Omental fat pad (tissue), 4 donors: ENCODE results near the gene CHRNA4. TPM values are rescaled to one million over a fixed set of nuclear protein-coding genes. Genes with fewer than 3 reads are reported as not detected.

ENCODE experiments used
- ATAC-seq: fragments of 150-250 bp; one replicate; pipeline ENCODE4 v1.9.1; 2016; ENCODE audit warnings: mild to moderate bottlenecking, moderate library complexity; ENCODE audit not compliant: low FRiP score
- DNase-seq: peaks from one replicate; pipeline ENCODE4 v3.0.0-alpha.2; 2019; ENCODE audit warnings: low spot score
- total RNA-seq, 4 donors: library from RNA; depleted of rRNA; stranded (reverse); fragments of >200 nt; gene quantifications; one replicate each; pipeline ENCODE4 v1.1.0, GENCODE V29; 2016
- TF ChIP-seq, protein P1 (sequence below), 3 donors: fragments of 450-650 bp; IDR thresholded peaks; one replicate each; pipeline ENCODE4 v1.5.1; 2016 to 2017; ENCODE audit warnings: antibody characterized with exemption in 3 of 3, mild to moderate bottlenecking in 3 of 3, moderate library complexity in 2 of 3

The CHRNA4 gene
- total RNA-seq, 4 donors from 2014 or later: not detected

DNA sequence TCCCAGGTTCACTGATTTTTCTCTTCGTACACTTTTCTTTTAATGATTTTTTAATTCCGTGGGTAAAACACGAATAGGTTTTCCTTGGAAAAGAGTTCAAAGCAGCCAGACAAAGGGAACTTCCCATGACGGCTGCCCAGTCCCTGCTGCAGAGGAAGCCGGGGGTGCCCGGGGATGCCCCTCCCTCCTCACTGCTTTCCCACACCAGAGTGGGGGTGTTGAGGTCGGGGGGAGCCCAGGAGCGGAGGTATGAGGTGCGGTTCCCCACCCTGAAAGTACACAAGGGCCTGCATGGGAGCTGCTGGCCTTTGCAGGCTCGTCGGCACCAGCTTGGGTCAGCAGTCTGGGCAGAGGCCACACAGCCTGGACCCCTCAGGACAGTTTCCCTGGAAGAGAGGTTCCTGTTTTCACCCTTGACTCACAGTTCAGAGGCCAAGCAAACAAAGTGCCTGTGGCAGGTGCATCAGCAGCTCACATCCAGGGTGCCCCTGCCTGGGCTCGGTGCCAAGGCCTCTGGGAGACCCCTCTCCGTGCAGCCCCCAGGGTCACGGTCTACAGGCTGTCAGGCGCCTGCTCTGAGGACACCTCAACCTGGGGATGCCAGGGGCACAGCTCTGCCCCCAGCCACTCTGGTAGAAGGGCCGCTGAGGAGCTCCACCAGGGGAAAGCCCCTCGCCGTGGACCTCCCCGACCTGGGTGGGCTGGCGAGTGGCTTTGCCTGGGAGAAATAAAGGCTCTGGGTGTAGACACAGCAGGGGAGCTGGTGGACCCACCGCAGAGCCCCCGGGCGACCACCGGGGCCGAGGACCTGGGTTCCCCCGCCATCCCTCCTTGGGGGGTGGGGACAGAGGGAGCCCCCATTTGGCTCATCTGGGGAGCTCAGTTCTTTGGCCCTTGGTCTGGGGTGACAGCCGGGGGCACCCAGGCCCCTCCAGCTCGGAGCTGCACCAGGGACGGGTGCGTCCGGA lies 15.4 kb upstream of the CHRNA4 start:
- ATAC-seq: no peak
- TF ChIP-seq, protein P1, sequence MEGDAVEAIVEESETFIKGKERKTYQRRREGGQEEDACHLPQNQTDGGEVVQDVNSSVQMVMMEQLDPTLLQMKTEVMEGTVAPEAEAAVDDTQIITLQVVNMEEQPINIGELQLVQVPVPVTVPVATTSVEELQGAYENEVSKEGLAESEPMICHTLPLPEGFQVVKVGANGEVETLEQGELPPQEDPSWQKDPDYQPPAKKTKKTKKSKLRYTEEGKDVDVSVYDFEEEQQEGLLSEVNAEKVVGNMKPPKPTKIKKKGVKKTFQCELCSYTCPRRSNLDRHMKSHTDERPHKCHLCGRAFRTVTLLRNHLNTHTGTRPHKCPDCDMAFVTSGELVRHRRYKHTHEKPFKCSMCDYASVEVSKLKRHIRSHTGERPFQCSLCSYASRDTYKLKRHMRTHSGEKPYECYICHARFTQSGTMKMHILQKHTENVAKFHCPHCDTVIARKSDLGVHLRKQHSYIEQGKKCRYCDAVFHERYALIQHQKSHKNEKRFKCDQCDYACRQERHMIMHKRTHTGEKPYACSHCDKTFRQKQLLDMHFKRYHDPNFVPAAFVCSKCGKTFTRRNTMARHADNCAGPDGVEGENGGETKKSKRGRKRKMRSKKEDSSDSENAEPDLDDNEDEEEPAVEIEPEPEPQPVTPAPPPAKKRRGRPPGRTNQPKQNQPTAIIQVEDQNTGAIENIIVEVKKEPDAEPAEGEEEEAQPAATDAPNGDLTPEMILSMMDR (IDR thresholded peaks at IDR 0.05): no peak
- no peak for DNase-seq

DNA sequence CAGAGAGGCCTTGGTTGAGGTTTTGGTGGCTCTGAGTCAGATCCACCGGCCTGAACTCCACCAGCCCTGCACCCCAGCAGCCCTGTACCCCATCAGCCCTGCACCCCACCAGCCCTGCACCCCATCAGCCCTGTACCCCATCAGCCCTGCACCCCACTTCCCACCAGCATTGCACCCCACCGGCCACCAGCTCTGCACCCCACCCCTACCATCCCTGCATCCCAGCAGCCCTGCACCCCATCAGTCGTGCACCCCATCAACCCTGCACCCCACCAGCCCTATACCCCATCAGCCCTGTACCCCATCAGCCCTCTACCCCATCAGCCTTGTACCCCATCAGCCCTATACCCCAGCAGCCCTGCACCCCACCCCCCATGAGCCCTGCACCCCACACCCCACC lies 14.3 kb upstream of the CHRNA4 start:
- TF ChIP-seq, protein P1 (IDR thresholded peaks at IDR 0.05): no peak
- DNase-seq: no peak
- no peak for ATAC-seq

DNA sequence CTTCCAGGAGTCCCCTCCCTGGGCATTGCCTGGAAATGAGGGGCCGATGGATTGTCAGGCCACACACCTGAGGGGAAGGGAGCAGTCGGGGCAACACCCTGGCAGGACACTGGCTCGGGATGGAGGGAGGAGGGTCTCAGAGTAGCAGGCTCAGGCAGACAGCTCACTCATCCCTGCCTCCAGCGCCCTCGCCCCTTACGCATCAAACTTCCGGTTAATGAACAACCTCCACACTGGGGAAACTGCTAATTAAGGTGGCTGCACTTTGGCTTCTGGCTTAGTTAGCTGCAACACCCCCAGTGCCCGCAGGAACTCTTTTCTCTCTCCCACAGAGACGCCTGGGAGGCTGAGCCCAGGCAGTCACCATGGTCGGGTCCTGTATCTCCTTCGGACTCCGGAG lies 13.4 kb upstream of the CHRNA4 start:
- DNase-seq (no peak), ATAC-seq (no peak)
- TF ChIP-seq, protein P1 (IDR thresholded peaks at IDR 0.05): no peak

DNA sequence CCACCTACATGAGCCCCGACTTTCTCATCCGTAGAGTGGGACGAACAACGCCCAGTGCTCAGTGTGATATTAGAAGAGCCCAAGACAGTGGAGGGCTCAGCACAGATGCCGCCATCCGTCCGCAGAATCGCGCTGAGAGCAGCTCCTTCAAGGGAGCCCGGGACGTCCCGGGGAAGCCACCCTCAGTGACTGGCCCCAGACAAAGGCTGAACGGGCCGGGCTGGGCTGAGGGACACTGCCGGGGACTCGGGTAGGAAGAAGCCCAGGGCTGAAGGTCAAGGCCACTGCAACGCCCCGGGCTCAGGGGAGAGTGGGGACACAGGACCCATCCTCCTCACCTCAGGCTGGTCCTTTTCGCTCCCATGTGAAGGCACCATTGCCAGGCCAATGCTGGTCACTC lies 12.8 kb upstream of the CHRNA4 start:
- no peak for ATAC-seq
- no peak for DNase-seq
- TF ChIP-seq, protein P1 (IDR thresholded peaks at IDR 0.05): no peak

DNA sequence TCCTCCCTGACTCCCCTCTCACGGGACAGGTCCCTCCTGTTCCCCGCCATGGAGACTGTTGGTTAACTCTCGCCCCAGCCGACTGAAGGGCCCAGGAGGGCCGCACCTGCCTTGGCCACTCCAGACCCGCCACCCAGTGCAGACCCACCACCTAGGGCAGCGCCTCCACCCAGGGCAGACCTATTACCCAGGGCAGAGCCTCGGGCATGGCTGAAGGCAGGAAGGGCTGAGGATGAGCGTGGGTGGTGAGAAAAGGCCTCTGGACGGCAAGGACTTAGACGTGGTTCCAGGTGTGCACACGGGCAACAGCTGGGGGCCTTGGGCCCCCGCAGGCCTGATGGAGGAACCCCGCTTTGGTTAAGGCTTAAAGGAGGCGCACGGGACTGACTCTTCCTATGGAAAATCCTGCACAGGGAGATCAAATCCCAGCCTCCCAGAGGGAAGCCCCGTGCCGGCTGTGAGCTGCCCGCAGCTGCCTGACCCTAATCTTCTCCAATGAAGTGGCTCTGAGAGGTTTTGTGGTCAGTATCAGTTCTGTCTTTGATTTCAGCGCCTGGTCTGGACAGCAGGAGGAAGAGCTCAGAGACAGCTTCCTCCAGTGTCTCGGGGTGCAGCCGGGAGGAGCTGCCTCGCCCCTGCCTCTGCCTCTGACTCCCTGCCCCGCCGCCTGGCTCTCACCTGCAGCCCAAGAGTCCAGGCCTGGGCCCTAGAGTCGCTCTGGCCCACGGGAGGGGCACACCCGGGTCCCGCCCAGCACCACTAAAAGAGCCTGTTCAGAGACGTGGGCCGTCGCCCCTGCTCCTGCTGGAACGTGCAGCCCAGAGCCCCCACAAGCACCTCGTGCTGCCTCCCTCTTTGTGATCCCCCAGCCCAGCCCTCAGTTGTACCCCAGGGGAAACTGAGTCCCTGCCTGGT lies 12.1 kb upstream of the CHRNA4 start:
- DNase-seq: no peak
- TF ChIP-seq, protein P1 (IDR thresholded peaks at IDR 0.05): no peak
- no peak for ATAC-seq

DNA sequence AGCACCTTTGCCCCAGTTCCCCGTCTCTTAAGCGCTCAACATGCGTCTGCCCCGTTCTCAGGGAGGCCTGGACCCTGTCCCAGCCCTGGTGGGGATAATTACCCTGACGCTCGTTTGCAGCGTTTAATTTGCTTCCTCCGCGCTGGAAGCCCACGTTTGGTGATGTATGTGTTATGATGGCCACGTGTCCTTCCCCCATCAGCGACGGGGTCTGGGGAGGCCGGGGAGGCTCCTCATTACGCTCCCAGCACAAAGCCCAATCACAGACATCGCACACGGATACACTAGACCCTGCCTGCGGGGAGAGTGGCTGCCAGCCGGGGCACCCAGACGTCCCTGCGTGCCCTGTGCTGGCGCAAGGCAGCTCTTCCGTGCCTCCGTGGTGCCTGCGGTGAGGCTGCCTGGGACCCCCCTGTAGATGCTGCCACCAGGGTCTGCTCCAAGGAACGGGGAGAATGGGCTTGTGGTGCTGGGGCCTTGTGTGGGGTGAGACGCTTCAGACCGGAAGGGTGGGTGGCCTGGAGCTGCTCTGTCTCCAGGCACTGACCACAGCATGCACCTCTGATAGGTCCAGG lies 10.2 kb upstream of the CHRNA4 start:
- TF ChIP-seq, protein P1 (IDR thresholded peaks at IDR 0.05): no peak
- ATAC-seq (no peak), DNase-seq (no peak)
